ENCODE measurements around the gene HEXIM2.

HEXIM2 gene

DNA sequence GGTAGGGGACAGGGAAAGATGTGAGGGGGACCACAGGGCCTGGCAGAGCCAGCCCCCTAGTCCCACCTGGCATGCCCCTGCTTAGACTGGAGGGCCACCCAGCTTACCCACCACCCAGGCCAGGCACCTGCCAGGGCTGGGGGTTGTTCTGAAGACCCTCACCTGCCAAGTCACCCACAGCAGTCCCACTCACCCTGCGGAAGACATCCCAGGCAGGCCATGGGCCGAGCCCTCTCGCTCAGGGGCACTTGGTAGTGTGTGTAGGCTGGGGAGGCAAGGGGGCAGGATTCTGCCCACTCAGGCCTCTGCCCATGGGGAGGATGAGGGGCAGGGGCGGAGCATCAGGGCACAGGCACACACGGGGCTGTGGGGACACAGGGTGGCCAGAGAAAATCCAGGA, 33.3 kb upstream of the HEXIM2 start:
- DNase-seq, result no peak

DNA sequence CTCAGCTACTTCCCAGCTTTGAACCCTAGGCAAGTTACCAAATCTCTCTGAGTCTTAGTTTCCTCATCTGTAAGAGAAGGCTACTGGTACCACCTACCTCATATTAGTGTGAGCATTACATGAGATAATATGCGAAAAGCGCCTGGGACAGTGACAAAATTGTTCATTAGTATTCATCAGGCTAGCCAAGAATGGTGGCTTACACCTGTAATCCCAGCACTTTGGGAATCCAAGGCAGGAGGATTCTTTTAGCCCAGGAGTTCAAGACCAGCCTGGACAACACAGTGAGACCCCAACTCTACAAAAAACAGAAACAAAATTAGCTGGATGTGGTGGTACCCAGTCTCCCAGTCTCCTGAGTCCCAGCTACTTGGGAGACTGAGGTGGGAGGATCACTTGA, 32.7 kb upstream of the HEXIM2 start:
- no peak for DNase-seq

DNA sequence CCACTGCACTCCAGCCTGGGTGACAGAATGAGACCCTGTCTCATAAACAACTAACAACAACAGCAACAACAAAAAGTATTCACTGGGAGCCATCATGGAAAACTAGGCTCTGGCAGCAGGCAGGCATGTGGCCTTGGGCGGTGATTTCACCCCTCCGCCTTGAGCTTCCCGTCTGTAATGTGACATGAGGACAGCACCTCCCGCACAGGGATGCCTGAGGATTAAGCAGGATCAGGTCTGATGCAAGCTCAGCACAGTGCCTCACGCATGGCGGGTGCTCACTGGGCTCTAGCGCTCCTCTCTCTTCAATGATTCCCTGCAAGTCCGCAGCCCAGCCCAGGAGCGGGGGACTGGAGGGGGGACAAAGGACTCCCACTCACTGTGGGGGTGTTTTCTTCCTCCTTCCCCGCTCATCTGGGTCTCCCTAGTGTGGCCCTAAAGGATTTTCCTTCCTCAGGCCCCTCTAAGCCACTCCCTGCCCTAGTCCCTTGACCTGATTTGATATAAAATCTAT, 32.2 kb upstream of the HEXIM2 start:
- DNase-seq, result no peak

DNA sequence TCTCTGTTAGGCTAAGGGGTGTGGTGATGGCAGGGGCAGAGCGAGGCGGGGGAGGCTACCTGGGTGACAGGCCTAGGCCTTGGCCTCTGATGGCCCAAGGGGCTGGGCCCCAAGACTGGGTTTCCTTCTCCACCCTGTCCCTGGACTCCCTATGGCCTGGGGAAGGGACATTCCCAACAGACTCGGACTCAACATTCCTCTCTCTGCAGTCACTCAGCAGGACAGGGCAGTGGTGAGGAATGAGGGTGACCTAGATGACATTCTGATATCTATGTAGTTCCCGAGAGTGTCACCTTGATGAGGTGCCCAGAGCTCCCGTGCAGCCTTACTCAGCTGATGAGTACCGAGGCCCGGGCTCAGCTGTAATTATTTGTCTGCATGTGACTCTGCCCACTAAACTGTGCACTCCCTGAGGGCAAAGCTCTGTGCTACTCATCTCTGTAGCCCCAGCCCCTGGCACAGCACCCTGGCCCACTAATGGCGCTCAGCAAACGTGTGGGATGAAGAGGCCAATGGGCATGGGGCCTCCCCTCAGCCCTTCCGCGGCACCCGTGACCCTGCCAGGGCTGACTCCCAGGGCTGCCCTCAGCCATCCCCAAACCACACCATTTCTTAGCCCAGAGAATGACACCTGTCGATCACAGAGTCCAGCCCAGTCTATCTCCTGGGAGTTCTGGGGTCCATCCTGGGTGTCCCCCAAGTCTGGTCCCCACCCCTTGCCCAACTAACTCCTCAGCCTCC, 31.6 kb upstream of the HEXIM2 start:
- no peak for DNase-seq

DNA sequence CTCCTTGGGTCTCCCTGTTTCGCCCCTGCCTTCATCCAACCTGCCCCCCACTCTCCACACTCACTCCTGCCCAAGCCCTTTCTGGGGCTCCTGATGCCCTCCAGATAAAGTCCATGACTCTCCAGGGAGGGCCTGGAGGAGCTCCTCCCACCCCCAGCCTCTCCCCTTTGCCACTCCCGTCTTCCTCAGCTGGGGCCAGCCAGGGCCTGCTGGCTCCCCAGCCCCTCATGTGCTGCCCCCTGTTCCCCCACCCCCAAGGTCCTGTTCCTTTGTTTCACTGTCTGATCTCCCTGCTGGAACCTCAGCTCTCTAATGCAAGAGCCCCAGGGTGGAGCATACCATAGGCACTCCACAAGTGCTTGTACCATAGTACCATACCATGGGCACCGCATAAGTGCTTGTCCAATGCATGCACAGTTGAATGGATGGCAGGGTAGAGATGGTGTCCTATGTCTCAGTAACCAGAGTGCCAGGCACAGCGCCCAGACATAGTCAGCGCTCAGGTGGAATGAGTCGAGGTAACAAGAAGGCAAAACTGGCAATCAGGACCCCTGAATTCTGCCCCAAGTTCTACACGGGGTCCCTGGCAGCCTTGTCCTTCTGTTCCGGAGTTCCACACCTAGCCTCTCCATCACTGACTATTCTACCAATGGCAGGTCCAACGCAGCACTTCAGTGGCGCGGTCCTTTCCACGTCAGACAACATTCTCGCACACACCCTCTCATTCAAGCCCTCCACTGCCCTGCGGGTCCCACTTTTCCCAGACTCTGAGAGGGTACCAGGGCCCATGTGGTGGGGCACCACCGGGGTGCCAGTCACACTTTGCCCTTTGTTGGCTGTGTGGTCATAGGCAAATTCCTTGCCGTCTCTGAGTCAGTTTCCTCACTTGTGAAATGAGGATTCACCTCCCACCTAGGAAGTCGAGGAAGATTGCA, 30.7 kb upstream of the HEXIM2 start:
- no peak for DNase-seq

DNA sequence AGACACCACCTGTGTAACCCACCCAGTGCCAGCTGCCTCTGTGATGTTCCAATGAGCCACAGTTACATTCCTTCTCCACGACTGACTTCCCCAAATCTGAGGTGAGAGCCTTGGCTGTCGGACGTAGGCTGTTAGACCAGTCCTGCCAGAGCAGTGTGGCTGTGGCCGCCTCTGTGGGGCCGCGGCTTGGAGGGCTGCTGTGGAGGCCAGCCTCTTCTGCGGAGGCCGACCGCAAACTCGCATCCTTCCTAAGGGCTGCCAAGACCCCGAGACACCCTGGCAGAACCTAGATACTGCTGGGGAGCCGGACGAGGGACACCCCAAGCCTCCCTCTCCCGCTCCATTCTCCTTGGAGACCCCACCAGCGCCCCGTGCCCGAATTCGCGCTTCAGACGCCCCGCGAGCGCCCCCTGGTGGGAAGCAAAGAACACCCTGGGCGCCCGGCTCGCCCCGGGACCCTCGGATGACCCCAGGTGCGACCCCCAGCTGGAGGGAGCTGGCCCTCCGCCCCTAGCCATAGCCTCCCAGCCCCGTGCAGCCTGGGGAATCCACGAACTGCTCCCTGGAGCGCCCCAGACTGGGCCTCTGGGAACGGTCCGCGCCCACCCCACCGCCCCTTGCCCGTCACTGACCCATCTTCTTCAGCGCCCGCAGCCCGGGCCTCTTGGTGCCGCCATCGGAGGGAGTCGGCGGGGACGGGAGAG, 29.9 kb upstream of the HEXIM2 start:
- DNase-seq, result peak; percentile 80

DNA sequence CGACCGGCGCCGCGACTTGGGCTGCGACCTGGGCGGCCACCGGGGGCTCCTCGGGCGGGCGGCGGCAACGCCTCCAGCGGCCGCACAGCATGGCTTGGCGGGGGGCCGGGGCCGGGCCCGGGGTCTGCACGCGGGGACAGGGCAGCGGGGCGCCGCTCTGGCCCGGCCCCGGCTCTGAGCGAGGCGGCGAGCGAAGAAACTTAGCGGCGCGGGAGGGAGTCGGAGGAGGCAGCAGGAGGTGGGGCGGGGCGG, 29.4 kb upstream of the HEXIM2 start, which contains the start of gene PLCD3:
Gene PLCD3 (minus strand): TSS at position 196 of the 252 bp plus-strand sequence. CDS start 105 bp downstream, at position 91.
- no peak for DNase-seq

DNA sequence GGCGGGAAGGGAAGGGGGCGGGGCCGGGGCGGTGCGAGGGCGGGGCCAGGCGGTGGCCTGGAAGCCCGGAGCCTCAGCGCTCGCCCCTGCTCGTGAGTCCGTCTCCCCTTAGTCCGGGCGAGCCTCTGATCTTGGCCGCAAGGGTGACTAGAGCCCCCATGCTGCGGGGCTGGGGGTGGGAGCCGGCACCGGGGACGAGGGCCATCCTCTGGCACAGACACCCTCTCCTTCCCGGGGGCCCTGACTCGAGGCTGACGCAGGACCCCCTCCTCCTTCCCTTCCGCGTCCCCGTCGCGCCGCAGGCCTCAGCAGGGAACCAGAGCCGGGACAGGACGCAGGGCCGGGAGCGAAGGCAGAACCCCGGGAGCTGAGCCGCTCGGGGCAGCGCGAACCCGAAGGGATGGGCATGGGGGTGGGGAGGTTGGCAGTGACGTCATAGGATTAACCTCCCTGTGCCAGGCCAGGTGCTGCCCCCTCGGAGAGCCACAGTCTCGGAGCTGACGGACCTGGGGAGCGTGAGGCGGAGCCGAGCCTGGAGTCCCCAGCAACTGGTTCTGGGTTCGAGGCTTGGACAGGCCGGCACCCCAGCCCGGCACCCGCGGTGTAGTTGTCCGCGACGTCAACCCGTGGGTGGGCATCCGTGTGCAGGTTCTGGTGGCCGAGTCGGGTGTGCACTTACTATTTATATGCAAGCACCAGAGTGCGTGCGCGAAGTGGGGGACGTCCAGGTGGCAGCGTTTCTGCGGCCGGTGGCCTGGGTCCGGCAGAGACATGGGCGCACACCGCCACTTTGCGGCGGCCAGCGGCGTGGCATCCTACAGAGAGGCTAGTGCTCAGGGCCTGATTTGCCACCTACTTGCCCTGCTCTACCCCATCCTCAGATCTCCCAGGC, 28.9 kb upstream of the HEXIM2 start:
- peak; percentile 79 for DNase-seq

DNA sequence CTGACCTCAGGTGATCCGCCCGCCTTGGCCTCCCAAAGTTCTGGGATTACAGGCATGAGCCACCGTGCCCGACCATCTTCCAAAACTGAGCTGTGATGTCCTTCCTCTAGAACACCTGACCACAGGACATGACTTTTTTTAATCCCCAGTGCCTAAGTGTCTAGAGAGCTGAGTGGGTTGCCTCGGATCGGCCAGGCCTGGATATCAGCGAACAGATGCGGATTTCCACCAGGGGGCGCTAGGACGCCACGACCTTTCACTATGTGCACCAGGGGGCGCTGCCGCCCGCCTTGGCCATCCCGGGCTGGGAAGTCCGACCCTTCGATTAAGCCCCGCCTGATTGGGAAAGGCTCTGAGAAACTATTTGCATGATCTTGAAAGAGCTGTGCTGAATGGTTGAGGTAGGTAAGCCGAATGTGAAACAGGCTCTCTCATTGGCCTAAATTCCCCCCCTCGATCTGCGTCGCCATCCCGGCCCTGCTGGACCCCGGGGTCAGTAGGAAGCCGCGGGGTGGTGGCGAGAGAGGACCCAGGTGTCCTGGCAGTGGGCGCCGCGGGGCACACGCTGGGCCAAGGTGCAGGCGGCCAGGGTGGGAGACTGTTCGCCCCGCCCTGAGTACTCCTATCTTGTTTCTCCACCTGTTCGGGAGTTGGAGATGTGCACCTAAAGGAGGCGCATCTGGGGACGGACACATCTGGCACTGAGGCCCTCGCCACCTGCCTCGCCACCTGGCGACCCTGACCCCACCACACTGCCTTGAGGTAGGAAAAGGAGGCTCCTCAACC, 26.3 kb upstream of the HEXIM2 start, which contains the start of gene ACBD4:
Gene ACBD4 (plus strand): TSS at position 496 of the 786 bp plus-strand sequence. CDS start 458 bp downstream, outside the sequence.
- DNase-seq, result peak; percentile 99

DNA sequence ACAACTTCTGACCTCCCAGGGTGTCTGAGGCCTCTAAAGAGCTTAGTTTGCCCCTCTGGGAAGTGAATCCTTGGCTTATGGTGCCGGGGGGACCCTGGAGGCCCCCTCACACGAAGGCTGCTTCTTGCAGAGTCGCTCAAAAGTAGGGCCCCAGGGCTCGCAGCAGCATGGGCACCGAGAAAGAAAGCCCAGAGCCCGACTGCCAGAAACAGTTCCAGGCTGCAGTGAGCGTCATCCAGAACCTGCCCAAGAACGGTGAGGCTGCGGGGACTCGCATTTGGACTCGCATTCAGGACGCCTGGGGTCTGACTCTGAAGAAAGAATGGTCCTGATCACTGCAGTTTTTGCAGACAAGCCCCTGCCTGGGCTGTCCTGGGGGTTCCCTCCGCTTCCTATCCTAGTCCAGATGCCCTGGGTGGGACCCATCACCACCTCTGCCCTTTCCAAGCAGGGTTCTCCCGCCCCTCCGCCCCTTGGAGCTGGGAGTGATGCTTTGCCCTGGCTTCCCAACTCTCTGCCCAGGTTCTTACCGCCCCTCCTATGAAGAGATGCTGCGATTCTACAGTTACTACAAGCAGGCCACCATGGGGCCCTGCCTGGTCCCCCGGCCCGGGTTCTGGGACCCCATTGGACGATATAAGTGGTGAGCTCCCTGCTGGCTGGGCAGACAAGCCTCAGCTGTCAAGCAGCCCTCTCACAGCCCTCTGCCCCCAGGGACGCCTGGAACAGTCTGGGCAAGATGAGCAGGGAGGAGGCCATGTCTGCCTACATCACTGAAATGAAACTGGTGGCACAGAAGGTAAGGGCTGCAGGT, 25.5 kb upstream of the HEXIM2 start:
- DNase-seq, result no peak

DNA sequence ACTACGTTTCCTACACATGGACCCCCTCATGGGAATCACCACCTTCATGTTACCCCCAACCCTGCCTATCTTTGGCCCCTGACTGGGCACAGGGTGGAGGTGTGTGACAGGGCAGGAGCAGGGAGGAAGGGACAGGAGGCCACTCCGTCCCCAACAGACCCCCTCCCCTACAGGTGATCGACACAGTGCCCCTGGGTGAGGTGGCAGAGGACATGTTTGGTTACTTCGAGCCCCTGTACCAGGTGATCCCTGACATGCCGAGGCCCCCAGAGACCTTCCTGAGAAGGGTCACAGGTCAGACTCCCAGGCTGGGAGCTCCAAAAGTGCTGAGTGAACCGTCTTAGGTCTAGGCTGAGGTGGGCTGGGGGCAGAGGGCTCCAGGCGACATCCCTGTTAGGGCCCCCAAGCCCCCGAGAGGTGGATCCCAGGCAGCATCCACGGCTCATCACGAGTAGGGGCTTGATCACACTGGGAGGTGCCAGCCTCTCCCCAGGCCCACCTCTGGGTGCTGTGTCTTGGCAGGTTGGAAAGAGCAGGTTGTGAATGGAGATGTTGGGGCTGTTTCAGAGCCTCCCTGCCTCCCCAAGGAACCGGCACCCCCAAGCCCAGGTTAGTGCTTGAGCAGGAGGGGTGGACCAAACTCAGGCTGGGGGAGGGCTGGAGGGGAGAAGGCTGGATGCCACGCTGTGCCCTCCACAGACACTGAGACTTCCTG, 24.7 kb upstream of the HEXIM2 start:
- DNase-seq, result no peak

DNA sequence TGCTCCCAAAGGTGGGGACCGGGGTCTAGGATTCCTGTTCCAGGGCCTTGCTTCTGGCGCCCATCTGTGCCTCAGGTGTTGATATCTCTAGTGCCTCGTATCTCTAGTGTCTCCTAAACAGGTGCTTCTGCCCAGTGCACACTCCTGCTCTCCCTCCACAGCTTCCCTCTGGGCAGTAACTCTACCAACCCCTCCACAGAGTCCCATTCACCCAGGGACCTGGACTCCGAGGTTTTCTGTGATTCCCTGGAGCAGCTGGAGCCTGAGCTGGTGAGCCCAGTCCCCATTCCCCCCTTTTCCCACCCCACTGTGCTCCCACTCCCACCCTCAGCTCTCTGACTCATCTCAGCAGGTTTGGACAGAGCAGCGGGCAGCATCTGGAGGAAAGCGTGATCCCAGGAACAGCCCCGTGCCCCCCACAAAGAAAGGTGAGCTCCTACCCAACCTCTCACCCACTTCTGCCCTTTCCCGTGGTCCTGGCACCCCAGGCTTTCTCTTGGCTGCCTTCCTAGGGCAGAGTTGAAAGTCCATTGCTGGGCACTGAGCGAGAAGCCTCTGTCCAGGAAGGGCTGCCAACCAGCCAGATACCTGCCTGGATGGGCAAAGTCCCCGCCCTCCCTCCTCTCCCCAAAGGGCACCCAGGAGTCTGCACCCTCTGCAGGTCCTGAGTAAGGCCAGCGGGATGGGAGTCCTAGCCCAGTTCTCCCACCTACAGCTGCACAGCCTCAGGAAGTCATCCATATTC, 23.9 kb upstream of the HEXIM2 start:
- DNase-seq, result no peak

DNA sequence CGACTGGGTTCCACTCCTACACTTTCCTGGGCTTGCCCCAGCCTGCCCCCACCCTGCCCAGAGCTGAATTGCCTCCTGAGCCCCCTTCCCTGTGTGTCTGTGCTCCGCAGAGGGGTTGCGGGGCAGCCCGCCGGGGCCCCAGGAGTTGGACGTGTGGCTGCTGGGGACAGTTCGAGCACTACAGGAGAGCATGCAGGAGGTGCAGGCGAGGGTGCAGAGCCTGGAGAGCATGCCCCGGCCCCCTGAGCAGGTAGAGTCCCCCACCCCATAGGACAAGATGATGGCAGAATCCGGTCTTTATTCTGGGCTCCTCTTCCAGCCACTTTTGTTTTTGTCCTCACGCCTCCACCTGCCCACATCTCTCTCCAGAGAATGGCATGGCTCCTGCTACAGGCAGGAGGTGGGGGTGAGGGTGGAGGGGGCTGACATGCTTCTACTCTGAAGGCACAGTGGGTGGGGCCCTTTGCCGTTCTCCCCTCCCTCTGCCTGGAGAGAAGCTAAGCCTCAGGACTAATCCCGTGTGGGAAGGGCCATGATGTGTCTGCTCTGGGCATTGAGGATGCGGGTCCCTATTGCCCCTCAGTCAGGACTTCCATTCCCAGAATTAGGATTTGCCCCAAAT, 22.7 kb upstream of the HEXIM2 start:
- no peak for DNase-seq

DNA sequence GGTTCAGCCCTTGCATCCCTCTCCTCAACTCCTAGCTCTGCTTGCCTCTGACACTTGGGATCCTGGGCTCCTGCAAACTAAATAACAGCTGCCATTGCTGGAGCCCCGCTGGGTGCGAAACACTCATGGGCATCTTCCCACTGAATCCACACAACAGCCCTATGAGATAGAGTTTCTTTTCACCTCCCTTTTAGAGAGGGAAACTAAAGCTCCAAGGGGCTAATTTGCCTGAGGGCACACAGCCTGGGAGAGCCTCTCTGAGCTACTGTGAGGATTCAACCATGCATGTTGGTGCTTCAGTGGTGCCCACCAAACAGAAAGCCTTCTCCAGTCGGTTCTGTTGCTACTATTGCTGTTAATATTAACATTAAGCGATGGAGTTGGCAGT, 22.1 kb upstream of the HEXIM2 start:
- no peak for DNase-seq

DNA sequence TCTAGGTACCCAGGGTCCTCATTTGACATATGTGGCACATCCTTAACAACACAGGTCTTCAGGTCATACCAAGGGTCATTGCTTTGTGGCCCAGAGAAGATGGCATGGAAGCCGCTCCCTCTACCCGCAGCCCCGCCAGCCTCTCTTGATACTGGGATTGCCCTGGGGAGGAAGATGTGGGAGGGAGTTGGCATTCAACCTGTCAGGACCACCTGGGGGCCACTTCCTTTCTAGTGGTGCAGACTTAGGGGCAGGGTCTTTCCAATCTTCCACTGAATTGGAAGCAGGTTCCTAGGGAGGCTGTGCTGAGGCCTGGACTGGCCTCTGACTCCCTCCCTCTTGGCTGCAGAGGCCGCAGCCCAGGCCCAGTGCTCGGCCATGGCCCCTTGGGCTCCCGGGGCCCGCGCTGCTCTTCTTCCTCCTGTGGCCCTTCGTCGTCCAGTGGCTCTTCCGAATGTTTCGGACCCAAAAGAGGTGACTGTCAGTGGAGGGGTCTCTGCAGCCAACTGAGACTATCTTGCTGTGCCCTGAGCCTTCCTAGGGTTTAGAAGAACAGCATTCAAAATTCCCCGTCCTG, 18.5 kb upstream of the HEXIM2 start:
- DNase-seq, result no peak

DNA sequence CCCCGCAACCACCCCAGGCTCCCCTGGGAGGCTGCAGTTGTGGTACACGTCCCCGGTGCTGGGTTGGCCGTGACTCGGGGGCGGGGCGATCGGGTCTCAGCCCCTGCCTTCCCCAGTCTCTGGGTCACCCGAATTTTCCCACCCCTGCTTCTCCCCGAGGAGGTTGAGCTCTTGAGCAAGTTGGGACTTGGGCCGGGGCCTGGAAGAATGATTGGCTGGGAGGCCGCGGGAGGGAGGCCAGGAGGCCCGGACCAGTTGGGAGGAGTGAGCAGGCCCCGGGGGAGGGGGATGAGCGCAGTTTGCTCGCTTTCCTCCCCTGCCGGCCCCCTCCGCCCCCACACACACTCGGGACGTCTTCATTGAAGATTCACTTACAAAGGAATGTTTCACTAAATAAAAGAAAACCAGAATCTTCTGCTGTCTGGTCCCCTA, 17.9 kb upstream of the HEXIM2 start:
- peak; percentile 54 for DNase-seq

DNA sequence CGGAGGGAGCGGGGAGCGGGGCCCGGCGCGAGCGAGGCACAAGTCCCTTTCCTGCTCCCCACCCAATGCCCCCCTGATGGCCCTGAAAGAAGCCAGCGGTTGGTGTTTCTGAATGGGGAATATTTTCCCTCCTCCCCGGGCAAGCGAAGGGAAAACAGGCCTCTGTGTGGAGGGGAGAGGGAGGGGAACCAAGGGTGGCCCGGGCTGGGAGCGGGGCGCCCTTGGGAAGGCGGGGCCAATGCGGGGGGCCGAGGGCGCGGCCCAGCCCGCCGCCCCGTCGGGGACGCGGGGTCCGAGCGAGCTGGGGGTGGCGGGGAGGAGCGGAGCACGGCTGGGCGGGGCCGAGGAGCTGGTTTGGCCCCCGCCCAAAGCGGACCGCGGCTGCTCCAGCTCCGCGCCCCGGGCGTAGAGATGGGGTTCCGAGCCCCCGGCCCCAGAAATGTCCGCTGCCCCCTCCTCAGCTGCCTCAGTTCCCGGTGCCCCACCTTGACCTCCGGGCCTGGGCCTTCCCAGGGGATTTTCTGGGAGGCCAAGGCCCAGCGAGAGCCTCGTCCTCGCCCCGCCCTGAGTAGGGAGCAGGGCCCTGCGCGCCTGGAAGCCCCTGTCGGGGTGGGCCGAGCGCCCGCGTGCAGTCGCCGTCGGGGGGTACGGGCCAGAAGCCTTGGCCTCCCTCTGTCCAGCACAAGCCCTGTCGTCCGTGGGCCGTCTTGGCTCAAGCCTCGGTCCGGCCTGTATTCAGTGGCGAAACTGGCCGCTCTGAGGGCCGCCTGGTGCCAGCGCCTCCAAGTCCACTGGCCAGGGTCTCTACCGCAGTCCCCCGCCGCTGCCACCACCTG, 17.3 kb upstream of the HEXIM2 start:
- peak; percentile 51 for DNase-seq
